RWPE2 (cell line): ENCODE data around the gene ISLR2.

ENCODE experiments used
- ATAC-seq: fragments of 200-7000 bp; cut with Tn5 transposase; 3 replicates; pipeline ENCODE4 v1.9.1; 2021; ENCODE audit warnings: low read depth
- DNase-seq: peaks from one replicate; pipeline ENCODE4 v3.0.0-alpha.2; 2020; ENCODE audit warnings: low spot score
- H3K27ac ChIP-seq: fragments of 450-650 bp; 2 replicates; pipeline ENCODE4 v1.5.1; 2017; ENCODE audit warnings: mild to moderate bottlenecking; ENCODE audit not compliant: poor library complexity, severe bottlenecking
- H3K27me3 ChIP-seq: fragments of 250-450 bp; sonication (Bioruptor Pico); 2 replicates; pipeline ENCODE4 v1.5.1; 2021; ENCODE audit warnings: mild to moderate bottlenecking, moderate library complexity; ENCODE audit not compliant: insufficient read depth, poor library complexity, severe bottlenecking
- H3K36me3 ChIP-seq: fragments of 250-450 bp; sonication (Bioruptor Pico); 2 replicates; pipeline ENCODE4 v1.5.1; 2020; ENCODE audit warnings: low read depth, mild to moderate bottlenecking, moderate library complexity
- H3K4me1 ChIP-seq: fragments of 250-450 bp; sonication (Bioruptor Pico); 2 replicates; pipeline ENCODE4 v1.5.1; 2021; ENCODE audit warnings: mild to moderate bottlenecking, moderate library complexity; ENCODE audit not compliant: insufficient read depth, poor library complexity, severe bottlenecking
- H3K4me3 ChIP-seq: fragments of 250-450 bp; sonication (Bioruptor Pico); 2 replicates; pipeline ENCODE4 v1.5.1; 2021; ENCODE audit warnings: mild to moderate bottlenecking, moderate library complexity; ENCODE audit not compliant: severe bottlenecking
- H3K9me3 ChIP-seq: fragments of 250-450 bp; sonication (Bioruptor Pico); 2 replicates; pipeline ENCODE4 v1.5.1; 2021; ENCODE audit warnings: mild to moderate bottlenecking, moderate library complexity; ENCODE audit not compliant: severe bottlenecking
- CTCF ChIP-seq: fragments of 450-650 bp; IDR thresholded peaks from one replicate; pipeline ENCODE4 v1.5.1; 2017; ENCODE audit warnings: mild to moderate bottlenecking, moderate library complexity; ENCODE audit not compliant: poor library complexity, severe bottlenecking

ISLR2 gene

GRCh38 chr15:74179101-74179841 lies 48.9 kb downstream of the ISLR2 start:
- Histone ChIP-seq H3K4me3 (no peak overlapping the region), H3K27me3 (no peaks in the 10 kb centered on the region), H3K27ac (peak overlapping the region; percentile 47), H3K36me3 (no peaks in the 10 kb centered on the region), H3K4me1 (peaks cover 22% of the 10 kb centered on the region), H3K9me3 (no peaks in the 10 kb centered on the region)
- DNase-seq (peak; percentile 89), ATAC-seq (peak; percentile 91)
- no peak for TF ChIP-seq CTCF

DNA sequence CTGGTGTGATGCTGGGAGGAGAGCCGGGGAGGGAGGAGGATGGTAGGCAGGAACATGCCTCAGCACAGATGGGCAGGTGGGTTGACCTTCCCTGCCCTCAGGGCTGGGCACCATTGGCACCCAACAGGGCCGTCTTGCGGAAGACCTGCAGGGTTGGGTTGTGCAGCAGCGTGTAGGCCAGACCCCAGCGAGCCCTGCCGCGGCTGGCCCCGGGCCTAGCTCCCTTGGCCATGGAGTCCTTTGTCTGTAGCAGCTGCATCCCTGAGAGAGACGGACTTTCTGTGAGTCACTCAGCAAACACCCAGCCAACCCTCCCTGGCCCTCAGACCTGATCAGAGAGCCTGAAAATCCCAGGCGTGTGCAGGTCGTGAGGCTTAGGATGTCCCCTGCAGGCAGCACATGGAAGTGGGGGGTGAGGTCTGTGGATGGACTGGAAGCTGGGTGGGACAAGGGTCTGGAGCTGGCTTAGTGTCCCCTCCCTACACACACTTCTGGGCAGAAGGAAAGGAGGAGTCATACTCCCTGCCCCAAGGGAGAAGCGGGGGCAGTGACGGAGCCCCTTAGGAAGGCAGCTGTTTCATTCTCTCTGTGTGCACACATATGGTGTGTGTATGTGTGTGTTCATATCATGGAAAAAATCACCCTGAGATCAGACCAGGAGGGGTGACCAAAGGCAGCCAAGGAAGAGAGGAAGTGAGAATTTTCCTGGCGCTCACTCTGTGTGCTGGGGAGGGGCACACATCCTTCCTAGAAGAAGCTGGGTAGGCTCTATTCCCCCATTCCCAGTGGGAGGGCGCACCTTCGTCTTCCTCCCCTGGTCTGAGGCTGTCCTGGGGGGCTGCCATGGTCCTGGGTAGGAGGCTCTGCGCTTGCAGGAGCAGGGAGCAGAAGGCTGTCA lies 49.8 kb downstream of the ISLR2 start:
- no peak overlapping the region for H3K4me3 ChIP-seq
- ATAC-seq, result peak; percentile 46

GRCh38 chr15:74180881-74181602 lies 50.7 kb downstream of the ISLR2 start:
- ATAC-seq, result no peak
- H3K4me3 ChIP-seq, result no peak overlapping the region
- DNase-seq, result peak; percentile 69
- H3K27ac ChIP-seq, result no peak overlapping the region
- no peaks in the 10 kb centered on the region for H3K9me3 ChIP-seq
- peaks cover 22% of the 10 kb centered on the region for H3K4me1 ChIP-seq
- TF ChIP-seq CTCF, result no peak
- no peaks in the 10 kb centered on the region for H3K36me3 ChIP-seq
- no peaks in the 10 kb centered on the region for H3K27me3 ChIP-seq

More for the DNA sequence above, 49.8 kb downstream of the ISLR2 start:
- H3K4me1 ChIP-seq, result peaks cover 22% of the 10 kb centered on the region
- TF ChIP-seq CTCF, result no peak
- H3K9me3 ChIP-seq, result no peaks in the 10 kb centered on the region
- no peaks in the 10 kb centered on the region for H3K27me3 ChIP-seq
- H3K36me3 ChIP-seq, result no peaks in the 10 kb centered on the region
- H3K27ac ChIP-seq, result peak overlapping the region; percentile 47
- DNase-seq, result peak; percentile 56

DNA sequence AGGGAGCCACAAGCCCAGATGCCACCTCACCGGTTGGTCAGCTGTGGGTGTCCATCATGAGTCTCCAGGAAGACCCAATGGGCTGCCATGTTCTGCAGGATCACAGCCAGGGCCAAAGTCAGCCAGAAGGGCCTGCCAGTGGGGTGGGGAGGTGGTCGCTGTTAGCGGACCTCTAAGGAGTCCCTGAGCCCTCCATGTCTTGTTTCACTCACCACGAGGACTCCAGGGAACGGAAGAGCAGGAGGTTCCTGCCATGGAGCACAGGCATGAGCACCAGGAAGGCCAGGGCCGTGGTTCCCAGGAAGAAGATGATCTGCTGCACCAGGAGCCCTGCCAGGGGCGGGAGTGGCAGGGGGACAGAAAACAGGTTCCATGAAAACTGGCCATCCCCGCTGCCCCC lies 51.7 kb downstream of the ISLR2 start:
- Histone ChIP-seq H3K4me3 (no peak overlapping the region), H3K27me3 (no peaks in the 10 kb centered on the region), H3K9me3 (no peaks in the 10 kb centered on the region), H3K27ac (no peak overlapping the region), H3K36me3 (no peaks in the 10 kb centered on the region), H3K4me1 (peaks cover 22% of the 10 kb centered on the region)
- no peak for TF ChIP-seq CTCF
- DNase-seq (peak; percentile 57), ATAC-seq (no peak)
